Subcutaneous adipose tissue (tissue), 4 donors: ENCODE data around the gene STK38L. TPM values are rescaled to one million over a fixed set of nuclear protein-coding genes. Genes with fewer than 3 reads are reported as not detected.

Experiments
- CTCF ChIP-seq: fragments of 450-650 bp; IDR thresholded peaks from one replicate; pipeline ENCODE4 v1.5.1; 2016; ENCODE audit warnings: low read depth, mild to moderate bottlenecking, control low read depth, antibody characterized with exemption, moderate library complexity
- total RNA-seq, 4 donors: library from RNA; depleted of rRNA; stranded (reverse); fragments of >200 nt; gene quantifications; one replicate each; pipeline ENCODE4 v1.1.0, GENCODE V29; 2016

Gene STK38L
- total RNA-seq, 4 donors from 2014 or later = 30.1 to 75.7 (median 51.6) TPM

GRCh38 chr12:27277846-27278260 lies 33.8 kb downstream of the STK38L start:
- TF ChIP-seq CTCF = no peak

GRCh38 chr12:27279826-27280225 lies 35.7 kb downstream of the STK38L start:
- TF ChIP-seq CTCF = no peak

GRCh38 chr12:27280412-27280811 lies 36.3 kb downstream of the STK38L start:
- no peak for TF ChIP-seq CTCF

GRCh38 chr12:27282754-27283153 lies 38.7 kb downstream of the STK38L start:
- no peak for TF ChIP-seq CTCF

- no peak for TF ChIP-seq CTCF
Observed at GRCh38 chr12:27284021-27284420, 39.9 kb downstream of the STK38L start.

- TF ChIP-seq CTCF = no peak
Observed at GRCh38 chr12:27284751-27285150, 40.7 kb downstream of the STK38L start.

- TF ChIP-seq CTCF = no peak
Observed at GRCh38 chr12:27285403-27285802, 41.3 kb downstream of the STK38L start.
